Stromal cell of bone marrow (primary cell): ENCODE measurements around the gene CDK14.
"Not testable (repeated sequence)": the region's sequence is repeated elsewhere in the genome, so short reads cannot be mapped to it uniquely, and the experiment has no call there.

Source experiments
- DNase-seq: peaks from one replicate; pipeline ENCODE4 v3.0.0-alpha.2; 2012; ENCODE audit warnings: low read depth

The CDK14 gene

GRCh38 chr7:90629297-90629918 lies 33.3 kb downstream of the CDK14 start:
- DNase-seq: peak; percentile 43

- no peak for DNase-seq
Measured at GRCh38 chr7:90631502-90631901, 35.4 kb downstream of the CDK14 start.

DNA sequence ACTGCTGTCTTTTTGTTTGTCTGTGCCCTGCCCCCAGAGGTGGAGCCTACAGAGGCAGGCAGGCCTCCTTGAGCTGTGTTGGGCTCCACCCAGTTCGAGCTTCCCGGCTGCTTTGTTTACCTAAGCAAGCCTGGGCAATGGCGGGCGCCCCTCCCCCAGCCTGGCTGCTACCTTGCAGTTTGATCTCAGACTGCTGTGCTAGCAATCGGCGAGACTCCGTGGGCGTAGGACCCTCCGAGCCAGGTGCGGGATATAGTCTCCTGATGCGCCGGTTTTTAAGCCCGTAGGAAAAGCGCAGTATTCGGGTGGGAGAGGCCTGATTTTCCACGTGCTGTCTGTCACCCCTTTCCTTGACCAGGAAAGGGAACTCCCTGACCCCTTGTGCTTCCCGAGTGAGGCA lies 43.6 kb downstream of the CDK14 start:
- DNase-seq: not testable (repeated sequence)

DNA sequence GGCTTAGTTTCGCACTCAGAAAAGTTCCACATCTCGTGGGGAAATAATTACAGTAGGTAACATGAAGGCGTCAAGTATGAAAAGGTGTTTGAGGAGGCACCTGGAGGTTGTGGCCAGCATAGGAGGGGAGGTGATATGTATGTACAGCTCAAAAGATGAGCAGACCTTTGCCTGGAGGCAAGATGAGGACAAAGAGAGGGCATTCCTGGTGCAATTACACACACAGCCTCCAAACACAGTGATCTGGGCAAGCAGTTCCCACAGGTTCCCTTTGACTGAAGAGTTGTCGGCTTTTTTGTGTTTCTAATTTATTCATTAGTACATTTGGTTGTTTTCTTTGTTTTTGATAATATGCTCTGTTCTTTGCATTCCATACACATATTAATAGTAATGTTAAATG lies 46.9 kb downstream of the CDK14 start:
- no peak for DNase-seq

DNA sequence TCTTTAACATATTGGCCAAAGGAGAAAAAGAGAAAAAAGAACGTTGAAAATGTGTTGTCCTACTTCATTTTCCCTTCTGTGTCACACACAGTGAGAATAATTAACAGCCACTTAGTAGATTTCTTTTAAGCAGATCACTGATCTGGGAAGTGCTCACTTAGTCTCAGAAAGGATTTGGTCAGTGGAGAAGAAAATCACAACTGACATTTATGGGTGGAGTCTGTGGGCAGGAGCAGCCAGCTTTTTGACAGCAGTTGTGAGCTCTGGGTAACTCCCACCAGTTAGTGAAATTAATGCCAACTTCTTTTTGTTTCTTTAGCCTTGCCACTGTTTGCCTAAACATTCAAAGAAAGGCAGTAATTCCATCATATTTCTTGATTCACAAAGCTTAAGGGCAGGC lies 49.7 kb downstream of the CDK14 start:
- DNase-seq: no peak

DNA sequence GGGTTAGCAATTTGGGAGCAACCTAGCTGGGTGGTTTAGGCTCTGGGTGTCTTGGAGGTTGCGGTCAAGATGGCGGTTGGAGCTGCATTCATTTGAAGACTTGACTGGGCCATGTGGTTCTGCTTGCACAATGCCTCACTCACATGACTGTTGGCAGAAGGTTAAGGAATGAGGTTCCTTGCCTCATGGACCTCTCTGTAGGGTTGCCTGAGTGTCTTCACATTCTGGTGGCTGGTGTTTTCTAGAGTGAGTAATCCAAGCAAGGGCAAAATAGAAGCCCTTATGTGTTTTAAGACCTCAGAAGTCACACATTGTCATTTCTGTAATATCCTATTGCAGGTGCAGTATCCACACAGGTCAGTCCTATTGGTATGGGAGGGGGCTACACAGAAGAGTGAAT lies 52.0 kb downstream of the CDK14 start:
- no peak for DNase-seq

GRCh38 chr7:90648834-90649233 lies 52.7 kb downstream of the CDK14 start:
- no peak for DNase-seq

DNA sequence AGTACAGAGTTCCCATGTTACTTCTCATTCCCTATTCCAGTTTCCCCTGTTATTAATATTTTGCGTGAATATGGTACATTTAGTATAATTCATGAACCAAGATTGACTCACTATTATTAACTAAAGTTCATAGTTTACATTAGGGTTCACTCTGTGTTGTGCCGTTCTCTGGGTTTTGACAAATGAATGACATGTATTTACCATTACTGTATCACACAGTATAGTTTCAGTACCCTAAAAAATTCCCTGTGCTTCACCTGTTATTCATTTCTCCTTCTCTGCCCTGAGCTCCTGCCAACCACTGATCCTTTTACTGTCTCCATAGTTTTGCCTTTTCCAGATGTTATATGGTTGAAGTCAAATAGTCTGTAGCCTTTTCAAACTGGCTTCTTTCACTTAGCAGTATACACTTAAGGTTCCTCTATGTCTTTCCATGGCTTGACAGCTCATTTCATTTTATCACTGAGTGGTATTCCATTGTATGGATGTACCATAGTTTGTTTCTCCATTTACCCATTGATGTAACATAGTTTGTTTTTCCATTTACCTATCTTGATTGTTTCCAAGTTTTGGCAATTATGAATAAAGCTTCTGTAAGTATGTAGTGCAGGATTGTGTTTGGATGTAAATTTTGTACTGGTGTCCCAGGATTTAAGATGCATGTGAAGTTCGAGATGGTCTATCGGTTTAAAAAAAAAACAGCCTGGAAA lies 58.8 kb downstream of the CDK14 start:
- no peak for DNase-seq

GRCh38 chr7:90655566-90655965 lies 59.4 kb downstream of the CDK14 start:
- peak; percentile 59 for DNase-seq

DNA sequence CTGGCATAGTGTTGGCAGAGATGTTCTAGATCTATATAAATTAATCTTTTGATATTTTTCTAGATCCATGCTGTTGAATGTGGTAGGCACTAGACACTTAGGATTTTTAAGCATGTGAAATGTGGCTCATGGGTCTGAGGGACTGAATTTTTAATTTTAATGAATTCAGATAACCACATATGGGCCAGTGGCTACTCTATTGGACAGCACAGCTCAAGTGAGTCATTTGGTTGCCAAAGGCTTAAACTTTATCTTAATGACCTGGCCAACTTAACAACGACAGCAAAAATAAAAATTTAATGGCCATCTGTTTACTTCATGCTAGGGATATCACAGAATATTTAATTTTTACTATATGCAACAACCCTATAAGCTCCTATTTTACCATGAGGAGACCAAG lies 61.4 kb downstream of the CDK14 start:
- DNase-seq: no peak

DNA sequence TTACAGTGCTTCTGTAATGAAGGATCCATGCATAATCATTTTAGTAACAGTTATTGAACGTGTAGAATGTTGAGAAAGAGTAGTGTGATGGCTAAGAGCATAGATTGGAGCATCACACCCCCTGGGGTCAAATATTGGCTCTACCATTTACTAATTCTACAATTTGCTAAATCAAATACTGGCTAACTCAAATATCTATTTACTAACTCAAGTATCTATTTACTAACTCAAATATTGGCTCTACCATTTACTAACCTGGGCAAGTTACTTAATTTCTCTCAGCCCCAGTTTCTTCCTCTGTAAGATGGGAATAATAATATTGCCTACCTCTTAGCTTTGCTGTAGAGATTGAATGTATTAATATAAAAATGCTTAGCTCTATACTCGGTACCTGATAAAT lies 64.0 kb downstream of the CDK14 start:
- no peak for DNase-seq

GRCh38 chr7:90660819-90661218 lies 64.7 kb downstream of the CDK14 start:
- DNase-seq: no peak

DNA sequence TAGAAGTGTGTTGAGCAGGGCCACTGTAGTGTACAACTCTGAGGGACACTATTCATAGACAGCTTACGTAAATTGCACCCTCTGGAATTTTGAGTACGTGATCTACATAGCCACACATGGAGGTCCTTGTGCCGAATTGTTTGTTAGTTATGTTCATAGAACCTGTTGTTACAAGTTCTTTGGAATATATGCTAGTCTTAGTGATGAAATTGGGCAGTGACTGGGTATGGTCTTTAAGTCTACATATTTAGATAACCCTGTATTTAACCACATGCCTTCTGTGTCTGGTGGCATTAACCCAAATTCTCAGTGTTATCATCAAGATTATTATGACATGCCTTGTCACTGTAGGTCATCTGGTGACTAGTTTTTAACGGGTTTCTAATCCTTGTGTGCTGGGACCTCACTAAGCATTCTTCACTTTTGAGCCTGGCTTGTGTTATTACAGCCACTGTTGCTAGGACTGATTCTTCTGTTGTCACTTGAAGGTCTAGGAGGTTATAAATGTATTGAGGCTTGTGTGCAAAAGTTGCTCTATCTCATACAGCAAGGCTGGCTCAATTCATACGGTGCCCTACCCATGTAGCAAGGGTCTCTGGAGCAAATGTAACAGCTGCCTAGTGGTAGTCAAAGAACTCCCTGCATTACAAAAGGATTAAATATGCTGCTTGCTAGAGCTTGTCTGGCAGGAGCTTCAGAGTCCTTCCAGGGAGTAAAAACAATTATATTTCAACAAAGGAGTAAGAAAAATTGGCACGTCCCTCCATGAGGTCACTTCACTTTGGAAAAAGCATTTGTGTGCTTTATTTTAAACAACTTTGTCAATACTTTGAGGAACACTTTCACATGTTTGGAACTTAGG lies 65.4 kb downstream of the CDK14 start:
- DNase-seq: no peak

GRCh38 chr7:90663176-90663575 lies 67.1 kb downstream of the CDK14 start:
- DNase-seq: no peak

- DNase-seq: no peak
Measured at GRCh38 chr7:90666186-90666585, 70.1 kb downstream of the CDK14 start.

DNA sequence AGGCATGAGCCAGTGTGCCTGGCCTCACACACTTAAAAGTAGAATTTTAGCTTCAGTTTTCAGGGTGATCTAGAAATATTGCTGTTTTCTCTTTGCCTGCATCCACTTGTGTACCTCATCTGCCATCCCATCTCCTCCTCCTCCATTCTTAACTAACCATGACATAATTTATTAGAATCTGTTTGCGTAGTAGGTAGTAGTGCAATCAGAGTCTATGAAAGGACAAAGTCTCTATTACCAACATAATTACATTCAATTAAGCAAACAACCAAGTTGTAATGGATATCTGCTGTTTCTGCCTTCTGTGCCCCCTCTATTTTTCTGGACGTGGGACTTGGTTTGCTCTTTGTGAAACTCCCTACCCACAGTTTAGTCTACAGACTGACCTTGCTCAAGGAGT lies 72.9 kb downstream of the CDK14 start:
- no peak for DNase-seq

GRCh38 chr7:90669492-90669891 lies 73.4 kb downstream of the CDK14 start:
- DNase-seq: no peak

- no peak for DNase-seq
Measured at GRCh38 chr7:90671571-90671970, 75.5 kb downstream of the CDK14 start.

GRCh38 chr7:90672210-90672609 lies 76.1 kb downstream of the CDK14 start:
- DNase-seq: no peak

- DNase-seq: no peak
Measured at GRCh38 chr7:90674625-90675024, 78.5 kb downstream of the CDK14 start.

DNA sequence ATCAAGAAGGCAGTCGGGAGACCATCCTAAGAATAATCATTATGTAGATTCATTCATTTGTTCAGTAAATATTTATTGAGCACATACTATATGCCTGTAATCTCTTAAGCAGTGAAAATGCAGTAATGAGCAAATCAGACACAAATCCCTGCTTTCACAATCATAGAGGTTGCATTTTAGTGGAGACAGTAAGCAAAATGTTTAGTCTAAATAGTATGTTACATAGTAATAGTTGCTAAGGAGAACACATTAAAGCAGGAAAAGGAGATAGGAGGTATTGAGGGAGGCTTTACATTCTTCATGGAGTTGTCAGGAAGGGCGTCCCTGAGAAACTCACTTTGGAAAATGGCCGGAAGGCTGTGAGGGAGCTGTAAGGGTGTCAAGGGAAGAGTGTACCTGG lies 79.9 kb downstream of the CDK14 start:
- DNase-seq: no peak

GRCh38 chr7:90677486-90678404 lies 81.6 kb downstream of the CDK14 start:
- no peak for DNase-seq
